Urinary bladder (tissue), 4 donors: ENCODE results near the gene PIK3C2G. TPM values are rescaled to one million over a fixed set of nuclear protein-coding genes. Genes with fewer than 3 reads are reported as not detected.
A peak's percentile ranks its signal among the peaks of the same experiment; 100 is the strongest.

ENCODE experiments used
- DNase-seq: peaks from one replicate; pipeline ENCODE4 v3.0.0-alpha.2; 2015; ENCODE audit errors: extremely low spot score
- H3K27ac ChIP-seq: one replicate; pipeline ENCODE4 v1.5.1; 2013; ENCODE audit warnings: low read depth, mild to moderate bottlenecking, moderate library complexity
- H3K36me3 ChIP-seq: one replicate; pipeline ENCODE4 v1.6.1; 2013; ENCODE audit warnings: mild to moderate bottlenecking, moderate library complexity; ENCODE audit not compliant: insufficient read depth
- H3K4me1 ChIP-seq: one replicate; pipeline ENCODE4 v1.6.1; 2013; ENCODE audit warnings: mild to moderate bottlenecking, moderate library complexity; ENCODE audit not compliant: insufficient read depth
- H3K4me3 ChIP-seq: one replicate; pipeline ENCODE4 v1.5.1; 2013; ENCODE audit warnings: low read depth, low read length
- WGBS: extraction: QIAGEN DNeasy Blood & Tissue Kit; methylation state at CpG from one replicate; pipeline ENCODE4 v1.1.7; 2013; 5-methylcytosine and 5-hydroxymethylcytosine counted together
- polyA plus RNA-seq: library from polyadenylated mRNA; stranded (reverse); fragments of 200-250 nt; gene quantifications from one replicate; pipeline ENCODE4 v1.2.3, GENCODE V29; 2013
- total RNA-seq: library from RNA; depleted of rRNA; stranded (reverse); fragments of >200 nt; gene quantifications from one replicate; pipeline ENCODE4 v1.2.3, GENCODE V29; 2014
- donor health status: healthy with polysubstance abuse.
- donor health status: healthy.

Gene PIK3C2G
- total and polyA plus RNA-seq, 2 donors: 0.03 to 1.2 TPM

DNA sequence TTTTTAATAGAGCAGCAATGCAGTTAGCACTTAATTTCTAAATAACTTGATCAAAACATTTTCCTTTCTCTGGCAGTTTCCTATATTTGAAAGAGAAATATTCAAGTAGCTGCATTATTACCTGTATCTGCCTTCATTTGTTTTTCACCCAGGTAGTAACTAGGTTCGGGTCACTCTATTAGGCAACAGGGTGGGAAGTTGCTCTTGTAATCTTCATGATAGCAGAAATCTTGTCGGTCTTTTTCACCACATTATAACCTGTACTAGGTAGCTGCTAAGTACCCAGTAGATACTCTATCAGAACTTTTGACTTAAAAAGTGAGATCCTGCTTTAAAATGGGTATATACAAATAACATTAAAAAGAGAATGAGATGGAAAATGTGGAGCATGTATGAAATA is 2.4 kb upstream of the PIK3C2G start:
- DNase-seq: no peak
- 97% methylated on average over 2 of the region's 2 CpGs for WGBS
- Histone ChIP-seq H3K36me3 (no peaks in the 10 kb centered on the region), H3K27ac (no peak overlapping the region), H3K4me3 (no peak overlapping the region), H3K4me1 (no peaks in the 10 kb centered on the region)

- DNase-seq: no peak
- no peaks in the 10 kb centered on the region for H3K36me3 ChIP-seq
- 95% methylated on average over 1 of the region's 1 CpG for WGBS
- H3K4me1 ChIP-seq: no peaks in the 10 kb centered on the region
- H3K4me3 ChIP-seq: no peak overlapping the region
- H3K27ac ChIP-seq: no peak overlapping the region
Measured at GRCh38 chr12:18259906-18260682, 1.2 kb upstream of the PIK3C2G start.

DNA sequence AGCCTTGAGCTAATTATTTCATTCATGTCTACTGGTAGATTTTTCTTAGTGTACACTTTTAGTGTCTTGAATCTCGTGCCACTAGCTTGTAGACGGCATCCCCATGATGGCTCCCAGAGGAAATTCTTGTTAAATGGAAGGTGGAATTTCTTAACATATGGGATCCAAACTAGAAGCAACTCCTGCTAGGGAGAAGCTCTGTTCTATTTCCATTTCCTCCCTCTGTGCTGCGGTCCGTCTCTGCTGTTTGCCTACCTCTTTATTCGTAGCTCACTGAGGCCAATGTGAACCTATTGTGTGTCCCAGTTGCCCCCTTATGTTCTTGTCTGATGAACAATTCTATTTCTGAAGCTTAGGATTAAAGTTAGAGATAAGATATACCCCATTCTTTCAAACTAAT is 588 bp downstream of the PIK3C2G start:
- Histone ChIP-seq H3K4me3 (no peak overlapping the region), H3K4me1 (no peaks in the 10 kb centered on the region), H3K27ac (no peak overlapping the region), H3K36me3 (no peaks in the 10 kb centered on the region)
- DNase-seq: no peak
- 91% methylated on average over 5 of the region's 5 CpGs for WGBS

GRCh38 chr12:18262514-18262913 is 1.2 kb downstream of the PIK3C2G start:
- no peak for DNase-seq
- 65% methylated on average over 2 of the region's 2 CpGs for WGBS
- Histone ChIP-seq H3K27ac (no peak overlapping the region), H3K36me3 (no peaks in the 10 kb centered on the region), H3K4me1 (no peaks in the 10 kb centered on the region), H3K4me3 (no peak overlapping the region)

- WGBS: 95% methylated on average over 1 of the region's 1 CpG
- Histone ChIP-seq H3K4me1 (no peaks in the 10 kb centered on the region), H3K27ac (no peak overlapping the region), H3K36me3 (no peaks in the 10 kb centered on the region), H3K4me3 (no peak overlapping the region)
- no peak for DNase-seq
Measured at GRCh38 chr12:18264581-18265075, 3.3 kb downstream of the PIK3C2G start.

- no peaks in the 10 kb centered on the region for H3K36me3 ChIP-seq
- H3K27ac ChIP-seq: no peak overlapping the region
- WGBS: 90% methylated on average over 9 of the region's 9 CpGs
- no peaks in the 10 kb centered on the region for H3K4me1 ChIP-seq
- DNase-seq: no peak
- no peak overlapping the region for H3K4me3 ChIP-seq
Measured at GRCh38 chr12:18267427-18268099, 6.2 kb downstream of the PIK3C2G start.

- no peak for DNase-seq
- WGBS: 77% methylated on average over 3 of the region's 3 CpGs
Measured at GRCh38 chr12:18270958-18271460, 9.7 kb downstream of the PIK3C2G start.

DNA sequence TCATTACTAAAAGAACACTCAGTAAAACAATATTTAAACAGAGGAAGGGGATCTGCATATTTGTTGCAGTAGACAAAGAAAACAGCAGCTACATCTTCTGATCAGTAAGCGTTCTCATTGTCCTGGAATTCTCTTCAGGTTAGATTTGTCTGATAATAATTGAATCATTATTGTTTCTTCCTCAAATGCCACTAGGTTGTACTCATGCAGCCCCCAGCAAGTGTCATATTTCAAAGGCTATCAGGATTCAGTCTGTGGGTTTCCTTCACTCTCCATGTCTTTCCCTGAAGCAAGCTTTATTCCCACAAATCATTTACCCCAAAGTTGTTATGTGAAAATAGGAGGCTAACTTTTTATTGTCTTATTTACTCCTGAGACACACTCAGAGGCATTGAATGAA is 14.7 kb downstream of the PIK3C2G start:
- no peaks in the 10 kb centered on the region for H3K36me3 ChIP-seq
- no peaks in the 10 kb centered on the region for H3K4me1 ChIP-seq
- no peak overlapping the region for H3K4me3 ChIP-seq
- 86% methylated on average over 1 of the region's 1 CpG for WGBS
- no peak for DNase-seq
- no peak overlapping the region for H3K27ac ChIP-seq

More at GRCh38 chr12:18270958-18271460, 9.7 kb downstream of the PIK3C2G start:
- H3K4me1 ChIP-seq: no peaks in the 10 kb centered on the region
- no peak overlapping the region for H3K4me3 ChIP-seq
- no peaks in the 10 kb centered on the region for H3K36me3 ChIP-seq
- no peak overlapping the region for H3K27ac ChIP-seq

- DNase-seq: no peak
- H3K4me1 ChIP-seq: no peaks in the 10 kb centered on the region
- 81% methylated on average over 1 of the region's 1 CpG for WGBS
Measured at GRCh38 chr12:18277196-18277595, 15.9 kb downstream of the PIK3C2G start.

DNA sequence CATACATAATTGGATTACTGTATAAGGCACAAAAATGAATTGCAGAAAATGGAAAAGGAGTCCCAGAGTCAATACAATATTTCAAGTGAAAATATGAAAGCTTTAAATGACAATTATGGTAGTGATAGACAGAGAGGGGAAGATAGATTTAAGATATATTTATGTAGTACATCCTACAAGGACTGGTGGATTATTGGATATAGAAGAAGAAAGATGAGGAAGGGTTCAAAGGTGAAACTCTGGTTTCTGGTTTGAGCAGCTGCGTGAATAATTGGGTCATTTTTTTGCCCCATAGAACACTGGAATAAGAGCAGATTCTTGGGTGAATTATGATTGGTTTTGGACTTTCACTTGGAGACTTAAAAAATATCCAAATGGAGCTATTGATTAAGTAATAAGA is 19.4 kb downstream of the PIK3C2G start:
- 97% methylated on average over 1 of the region's 1 CpG for WGBS
- Histone ChIP-seq H3K36me3 (no peaks in the 10 kb centered on the region), H3K4me1 (no peaks in the 10 kb centered on the region), H3K4me3 (no peak overlapping the region), H3K27ac (no peak overlapping the region)
- DNase-seq: no peak

More at GRCh38 chr12:18277196-18277595, 15.9 kb downstream of the PIK3C2G start:
- Histone ChIP-seq H3K36me3 (no peaks in the 10 kb centered on the region), H3K4me3 (no peak overlapping the region), H3K27ac (no peak overlapping the region)

DNA sequence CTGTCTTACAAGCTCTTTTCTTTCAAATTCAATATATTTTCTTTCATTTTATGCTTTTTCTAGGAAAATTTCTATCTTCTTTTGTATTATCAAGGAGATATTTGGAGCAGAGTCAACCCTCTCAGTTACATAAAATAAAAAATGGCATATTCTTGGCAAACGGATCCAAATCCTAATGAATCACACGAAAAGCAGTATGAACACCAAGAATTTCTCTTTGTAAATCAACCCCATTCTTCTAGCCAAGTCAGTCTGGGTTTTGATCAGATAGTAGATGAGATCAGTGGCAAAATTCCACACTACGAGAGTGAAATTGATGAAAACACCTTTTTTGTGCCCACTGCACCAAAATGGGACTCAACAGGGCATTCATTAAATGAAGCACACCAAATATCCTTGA is 20.6 kb downstream of the PIK3C2G start:
- Histone ChIP-seq H3K36me3 (no peaks in the 10 kb centered on the region), H3K4me3 (no peak overlapping the region), H3K27ac (no peak overlapping the region), H3K4me1 (no peaks in the 10 kb centered on the region)
- DNase-seq: no peak
- 73% methylated on average over 3 of the region's 3 CpGs for WGBS

DNA sequence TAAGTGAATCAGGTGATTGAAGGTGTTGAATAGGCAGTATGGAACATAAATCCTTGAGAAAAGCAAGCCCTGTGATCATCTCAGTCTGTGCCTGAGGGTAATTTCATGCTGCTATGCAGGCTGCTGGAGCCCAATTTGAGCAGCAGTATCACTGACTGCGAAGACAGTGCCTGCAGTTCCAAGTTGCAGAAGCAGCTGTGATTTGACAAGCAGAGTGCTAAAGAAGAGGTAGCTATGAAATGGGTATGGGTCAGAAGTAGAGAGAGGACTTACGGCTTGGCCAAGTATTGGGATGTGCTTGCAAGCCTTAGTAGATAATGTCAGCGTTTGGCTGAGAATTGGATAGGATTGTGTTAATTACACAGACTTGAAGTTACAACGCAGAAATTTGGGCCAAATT is 22.5 kb downstream of the PIK3C2G start:
- no peak overlapping the region for H3K27ac ChIP-seq
- DNase-seq: no peak
- no peaks in the 10 kb centered on the region for H3K4me1 ChIP-seq
- WGBS: 38% methylated on average over 4 of the region's 4 CpGs
- no peaks in the 10 kb centered on the region for H3K36me3 ChIP-seq
- no peak overlapping the region for H3K4me3 ChIP-seq

GRCh38 chr12:18284386-18284785 is 23.1 kb downstream of the PIK3C2G start:
- Histone ChIP-seq H3K4me3 (no peak overlapping the region), H3K36me3 (no peaks in the 10 kb centered on the region), H3K27ac (no peak overlapping the region), H3K4me1 (no peaks in the 10 kb centered on the region)
- peak; percentile 76 for DNase-seq
- WGBS: 27% methylated on average over 3 of the region's 3 CpGs

DNA sequence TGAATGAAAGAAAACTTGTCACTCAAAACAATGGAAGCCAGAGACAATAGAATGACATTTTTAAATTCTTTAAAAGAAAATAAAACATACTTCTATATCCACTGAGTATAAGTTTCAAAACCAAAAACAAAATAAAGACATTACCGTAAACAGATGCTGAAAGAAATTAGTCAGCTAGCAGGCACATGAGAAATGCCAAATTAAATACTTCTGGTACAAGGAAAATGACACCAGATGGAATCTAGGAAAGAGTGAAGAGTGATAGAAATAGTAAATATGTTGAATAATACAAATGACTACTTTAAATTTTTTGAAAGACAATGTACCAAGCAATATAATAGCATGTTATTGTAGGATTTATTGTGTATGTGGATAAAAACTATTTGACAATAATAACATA is 23.8 kb downstream of the PIK3C2G start:
- Histone ChIP-seq H3K27ac (no peak overlapping the region), H3K4me1 (no peaks in the 10 kb centered on the region)
- DNase-seq: no peak

More for the DNA sequence above, 23.8 kb downstream of the PIK3C2G start:
- WGBS: 53% methylated on average over 1 of the region's 1 CpG
- Histone ChIP-seq H3K4me3 (no peak overlapping the region), H3K36me3 (no peaks in the 10 kb centered on the region)
